Epithelial cell of proximal tubule (primary cell): ENCODE results near the gene GSTM5. TPM values are rescaled to one million over a fixed set of nuclear protein-coding genes. Genes with fewer than 3 reads are reported as not detected.
"Not testable (repeated sequence)": the region's sequence is repeated elsewhere in the genome, so short reads cannot be mapped to it uniquely, and the experiment has no call there.

ENCODE experiments used
- DNase-seq: peaks from one replicate; pipeline ENCODE4 v3.0.0-alpha.2; 2011; ENCODE audit warnings: low read depth
- H3K4me3 ChIP-seq: 2 replicates; pipeline ENCODE4 v1.5.1; 2011; ENCODE audit warnings: low read depth, mild to moderate bottlenecking, low read length
- total RNA-seq: library from RNA; depleted of rRNA; stranded (reverse); fragments of >200 nt; gene quantifications from 2 replicates; pipeline ENCODE4 v1.2.3, GENCODE V29; 2015
- TF ChIP-seq, protein P1 (sequence below): conservative IDR thresholded peaks from 2 replicates; pipeline ENCODE4 v1.5.1; 2012; ENCODE audit warnings: low read depth, mild to moderate bottlenecking, low read length

GSTM5 gene
- total RNA-seq, 1 donor from 2014 or later: not detected

DNA sequence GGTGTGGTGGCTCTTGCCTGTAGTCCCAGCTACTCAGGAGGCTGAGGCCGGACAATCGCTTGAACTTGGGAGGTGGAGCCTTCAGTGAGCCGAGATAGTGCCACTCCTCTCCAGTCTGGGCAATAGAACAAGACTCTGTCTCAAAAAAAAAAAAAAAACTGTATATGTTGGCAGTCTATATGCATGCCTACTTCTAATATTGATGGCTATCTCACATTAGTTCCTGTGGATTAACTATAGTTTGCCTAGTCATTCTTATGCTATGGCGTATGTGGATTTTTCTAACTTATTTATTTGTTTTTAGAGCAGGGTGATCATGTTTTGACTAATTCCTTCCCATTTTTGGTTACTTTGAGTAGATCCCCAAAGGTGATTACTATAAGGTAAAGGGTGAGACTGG, 15.0 kb upstream of the GSTM5 start:
- DNase-seq: no peak
- no peak overlapping the region for H3K4me3 ChIP-seq
- TF ChIP-seq, protein P1, sequence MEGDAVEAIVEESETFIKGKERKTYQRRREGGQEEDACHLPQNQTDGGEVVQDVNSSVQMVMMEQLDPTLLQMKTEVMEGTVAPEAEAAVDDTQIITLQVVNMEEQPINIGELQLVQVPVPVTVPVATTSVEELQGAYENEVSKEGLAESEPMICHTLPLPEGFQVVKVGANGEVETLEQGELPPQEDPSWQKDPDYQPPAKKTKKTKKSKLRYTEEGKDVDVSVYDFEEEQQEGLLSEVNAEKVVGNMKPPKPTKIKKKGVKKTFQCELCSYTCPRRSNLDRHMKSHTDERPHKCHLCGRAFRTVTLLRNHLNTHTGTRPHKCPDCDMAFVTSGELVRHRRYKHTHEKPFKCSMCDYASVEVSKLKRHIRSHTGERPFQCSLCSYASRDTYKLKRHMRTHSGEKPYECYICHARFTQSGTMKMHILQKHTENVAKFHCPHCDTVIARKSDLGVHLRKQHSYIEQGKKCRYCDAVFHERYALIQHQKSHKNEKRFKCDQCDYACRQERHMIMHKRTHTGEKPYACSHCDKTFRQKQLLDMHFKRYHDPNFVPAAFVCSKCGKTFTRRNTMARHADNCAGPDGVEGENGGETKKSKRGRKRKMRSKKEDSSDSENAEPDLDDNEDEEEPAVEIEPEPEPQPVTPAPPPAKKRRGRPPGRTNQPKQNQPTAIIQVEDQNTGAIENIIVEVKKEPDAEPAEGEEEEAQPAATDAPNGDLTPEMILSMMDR: no peak

DNA sequence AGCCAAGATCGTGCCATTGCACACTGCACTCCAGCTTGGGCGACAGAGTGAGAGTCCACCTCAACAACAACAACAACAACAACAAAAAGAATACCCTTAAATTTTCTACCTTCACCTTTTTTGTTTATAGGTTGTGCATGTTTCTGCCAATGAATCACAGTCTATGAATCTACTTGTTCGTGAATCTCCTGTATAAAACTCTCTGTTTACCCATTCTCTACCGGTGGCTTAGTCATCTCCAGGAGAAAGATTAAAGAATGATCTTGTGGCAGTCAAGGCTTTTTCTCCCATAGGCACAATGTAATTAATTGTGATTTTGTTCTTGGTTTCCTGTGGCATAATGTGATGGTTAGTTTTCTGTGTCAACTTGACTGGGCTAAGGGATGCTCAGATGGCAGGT, 14.2 kb upstream of the GSTM5 start:
- not testable (repeated sequence) for H3K4me3 ChIP-seq, DNase-seq

DNA sequence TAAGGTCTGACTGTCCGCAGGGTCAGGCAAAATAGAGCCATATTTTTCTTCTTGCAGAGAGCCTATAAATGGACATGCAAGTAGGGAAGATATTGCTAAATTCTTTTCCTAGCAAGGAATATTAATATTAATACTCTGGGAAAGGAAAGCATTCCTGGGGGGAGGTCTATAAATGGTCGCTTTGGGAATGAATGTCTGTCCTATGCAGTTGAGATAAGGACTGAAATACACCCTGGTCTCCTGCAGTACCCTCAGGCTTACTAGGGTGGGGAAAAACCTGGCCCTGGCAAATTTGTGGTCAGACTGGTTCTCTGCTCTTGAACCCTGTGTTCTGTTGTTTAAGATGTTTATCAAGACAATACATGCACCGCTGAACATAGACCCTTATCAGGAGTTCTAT, 9.1 kb upstream of the GSTM5 start:
- not testable (repeated sequence) for DNase-seq, H3K4me3 ChIP-seq

DNA sequence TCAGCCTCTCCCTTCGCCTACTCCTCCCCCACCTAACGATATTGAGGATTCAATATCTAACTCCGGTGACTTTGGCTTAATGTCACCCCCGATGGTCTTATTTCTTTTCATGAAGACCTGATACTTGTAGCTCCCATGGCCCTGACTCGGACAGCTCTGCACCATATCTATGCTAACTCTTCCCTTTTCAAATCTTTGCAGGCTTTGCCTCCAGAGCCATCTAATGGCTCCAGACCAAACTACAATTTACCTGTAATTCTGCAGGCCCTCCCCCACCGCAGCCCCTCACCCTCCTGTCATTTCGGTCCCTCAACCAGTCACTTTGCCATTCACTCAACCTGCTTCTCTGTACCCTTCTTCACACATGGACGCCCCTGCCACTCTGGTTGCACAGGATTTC, 7.9 kb upstream of the GSTM5 start:
- H3K4me3 ChIP-seq: no peak overlapping the region
- DNase-seq: no peak
- TF ChIP-seq, protein P1: peak; percentile 53

DNA sequence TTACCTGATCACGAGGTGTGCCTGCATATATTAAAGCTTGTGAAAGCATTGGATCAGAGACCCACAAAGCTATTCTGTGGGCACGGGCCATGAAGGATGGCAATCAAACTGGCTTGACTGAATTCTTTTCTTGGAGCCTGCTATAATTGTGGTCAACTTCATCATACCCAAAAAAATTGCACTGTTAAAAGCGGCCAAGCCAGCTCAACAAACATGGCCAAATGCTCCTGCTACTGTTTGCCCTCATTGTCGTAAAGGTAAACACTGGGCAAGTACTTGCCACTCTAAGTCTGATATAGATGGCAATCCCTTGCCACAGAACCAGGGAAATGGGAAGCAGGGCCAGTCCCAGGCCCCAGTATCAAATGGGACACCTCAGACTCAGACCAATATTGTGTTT, 6.6 kb upstream of the GSTM5 start:
- TF ChIP-seq, protein P1: no peak
- H3K4me3 ChIP-seq: no peak overlapping the region
- DNase-seq: no peak

DNA sequence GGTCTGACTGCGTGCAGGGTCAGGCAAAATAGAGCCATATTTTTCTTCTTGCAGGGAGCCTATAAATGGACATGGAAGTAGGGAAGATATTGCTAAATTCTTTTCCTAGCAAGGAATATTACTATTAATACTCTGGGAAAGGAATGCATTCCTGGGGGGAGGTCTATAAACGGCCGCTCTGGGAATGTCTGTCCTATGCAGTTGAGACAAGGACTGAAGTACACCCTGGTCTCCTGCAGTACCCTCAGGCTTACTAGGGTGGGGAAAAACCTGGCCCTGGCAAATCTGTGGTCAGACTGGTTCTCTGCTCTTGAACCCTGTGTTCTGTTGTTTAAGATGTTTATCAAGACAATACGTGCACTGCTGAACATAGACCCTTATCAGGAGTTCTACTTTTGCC, 3.1 kb upstream of the GSTM5 start:
- not testable (repeated sequence) for H3K4me3 ChIP-seq, DNase-seq

DNA sequence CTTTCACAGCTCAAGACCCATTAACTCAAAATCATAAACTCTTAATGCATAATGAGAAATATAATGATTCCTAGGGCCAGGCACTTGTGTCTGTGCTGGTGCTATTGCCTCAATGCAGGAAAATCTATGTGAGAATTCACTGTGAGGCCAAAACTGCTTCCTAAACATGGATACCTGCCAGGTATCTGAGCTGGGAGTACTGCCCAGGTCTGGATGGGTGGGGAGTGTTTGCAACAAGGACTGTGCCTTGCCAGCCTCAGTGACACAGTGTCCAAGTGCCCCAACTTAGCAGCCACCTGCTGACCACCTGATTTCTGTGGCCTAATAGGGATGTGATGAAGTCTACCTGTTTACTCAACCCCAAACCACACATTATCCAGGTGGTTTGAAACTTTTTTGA, 2.2 kb upstream of the GSTM5 start:
- not testable (repeated sequence) for H3K4me3 ChIP-seq, DNase-seq

DNA sequence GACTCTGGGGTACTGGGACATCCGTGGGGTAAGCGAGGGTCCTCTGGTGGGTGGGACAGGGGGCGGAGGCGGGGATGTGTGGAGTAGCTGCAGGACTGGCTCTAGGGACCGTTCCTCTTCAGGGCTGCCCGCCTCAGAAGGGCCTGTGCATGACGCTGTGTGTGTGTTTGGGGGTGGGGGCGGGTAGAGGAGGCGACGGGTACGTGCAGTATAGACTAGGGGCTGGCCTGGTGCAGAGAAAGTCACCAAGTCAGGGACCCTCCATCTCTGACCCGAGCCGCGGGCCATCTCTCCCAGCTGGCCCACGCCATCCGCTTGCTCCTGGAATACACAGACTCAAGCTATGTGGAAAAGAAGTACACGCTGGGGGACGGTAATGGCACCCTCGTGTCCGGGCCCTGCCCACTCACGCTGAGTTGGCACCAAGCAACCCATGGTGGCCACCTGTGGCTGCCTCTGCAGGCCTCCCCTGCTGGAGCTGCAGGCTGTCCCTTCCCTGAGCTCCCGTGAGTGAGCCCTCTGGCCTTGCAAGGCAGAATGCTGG, 342 bp downstream of the GSTM5 start:
- TF ChIP-seq, protein P1: no peak
- DNase-seq: no peak
- no peak overlapping the region for H3K4me3 ChIP-seq

DNA sequence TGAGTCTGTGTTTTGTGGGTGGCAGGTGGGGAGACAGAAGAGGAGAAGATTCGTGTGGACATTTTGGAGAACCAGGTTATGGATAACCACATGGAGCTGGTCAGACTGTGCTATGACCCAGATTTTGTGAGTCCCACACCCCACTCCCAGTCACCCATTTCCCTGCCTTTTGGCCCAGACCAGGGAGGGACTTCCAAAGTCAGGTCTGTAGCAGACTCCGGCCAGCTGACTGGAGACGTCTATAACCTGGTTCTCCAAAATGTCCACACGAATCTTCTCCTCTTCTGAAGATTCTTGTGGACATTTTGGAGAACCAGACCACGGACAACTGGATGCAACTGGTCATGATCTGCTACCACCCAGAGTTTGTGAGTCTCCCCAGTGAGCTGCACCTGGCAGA, 1.6 kb downstream of the GSTM5 start:
- no peak for DNase-seq
- TF ChIP-seq, protein P1: no peak

More for the DNA sequence above, 1.6 kb downstream of the GSTM5 start:
- H3K4me3 ChIP-seq: no peak overlapping the region
